Measurements from ENCODE around the gene LRRC36.

LRRC36 gene

GRCh38 chr16:67326115-67326471, 522 bp upstream of the LRRC36 start:
- DNase-seq (ENCODE audit: low read depth, low spot score) = no peak
- no peak for TF ChIP-seq CTCF (IDR thresholded peaks at IDR 0.05; ENCODE audit: low read depth, low read length)
- in situ Hi-C loops (cut with HindIII; ENCODE audit: low sequenced_read_pairs) = no loop called here
- peak overlapping the region; percentile 53 for H3K4me3 ChIP-seq (ENCODE audit: low read depth, low read length)

GRCh38 chr16:67327743-67328142, 1.1 kb downstream of the LRRC36 start:
- in situ Hi-C loops (cut with HindIII; ENCODE audit: low sequenced_read_pairs) = no loop called here
- no peak for DNase-seq (ENCODE audit: low read depth, low spot score)
- no peak overlapping the region for H3K4me3 ChIP-seq (ENCODE audit: low read depth, low read length)
- TF ChIP-seq CTCF (IDR thresholded peaks at IDR 0.05; ENCODE audit: low read depth, low read length) = no peak

GRCh38 chr16:67329901-67330300, 3.3 kb downstream of the LRRC36 start:
- H3K4me3 ChIP-seq (ENCODE audit: low read depth, low read length) = no peak overlapping the region
- TF ChIP-seq CTCF (IDR thresholded peaks at IDR 0.05; ENCODE audit: low read depth, low read length) = no peak
- in situ Hi-C loops (cut with HindIII; ENCODE audit: low sequenced_read_pairs) = no loop called here
- DNase-seq (ENCODE audit: low read depth, low spot score) = no peak

- no peak overlapping the region for H3K4me3 ChIP-seq (ENCODE audit: low read depth, low read length)
- no peak for TF ChIP-seq CTCF (IDR thresholded peaks at IDR 0.05; ENCODE audit: low read depth, low read length)
- in situ Hi-C loops (cut with HindIII; ENCODE audit: low sequenced_read_pairs) = no loop called here
- DNase-seq (ENCODE audit: low read depth, low spot score) = no peak
Measured at GRCh38 chr16:67333315-67333714, 6.7 kb downstream of the LRRC36 start.

- in situ Hi-C loops (cut with HindIII; ENCODE audit: low sequenced_read_pairs) = no loop called here
- TF ChIP-seq CTCF (IDR thresholded peaks at IDR 0.05; ENCODE audit: low read depth, low read length) = no peak
Measured at GRCh38 chr16:67336116-67336515, 9.5 kb downstream of the LRRC36 start.

GRCh38 chr16:67336648-67337047, 10.0 kb downstream of the LRRC36 start:
- TF ChIP-seq CTCF (IDR thresholded peaks at IDR 0.05; ENCODE audit: low read depth, low read length) = no peak
- no peak for DNase-seq (ENCODE audit: low read depth, low spot score)
- H3K4me3 ChIP-seq (ENCODE audit: low read depth, low read length) = no peak overlapping the region
- in situ Hi-C loops (cut with HindIII; ENCODE audit: low sequenced_read_pairs) = no loop called here

More at GRCh38 chr16:67336116-67336515, 9.5 kb downstream of the LRRC36 start:
- no peak overlapping the region for H3K4me3 ChIP-seq (ENCODE audit: low read depth, low read length)
- DNase-seq (ENCODE audit: low read depth, low spot score) = no peak

GRCh38 chr16:67339453-67339852, 12.8 kb downstream of the LRRC36 start:
- TF ChIP-seq CTCF (IDR thresholded peaks at IDR 0.05; ENCODE audit: low read depth, low read length) = peak; percentile 29
- peak; percentile 49 for DNase-seq (ENCODE audit: low read depth, low spot score)
- H3K4me3 ChIP-seq (ENCODE audit: low read depth, low read length) = no peak overlapping the region
- in situ Hi-C loops (cut with HindIII; ENCODE audit: low sequenced_read_pairs) = no loop called here
